GM18519 (cell line): ENCODE data around the gene GPR84.

Experiments used
- ATAC-seq: cut with Tn5 transposase; IDR thresholded peaks from one replicate; pipeline ENCODE4 v1.9.1; 2021; ENCODE audit warnings: mild to moderate bottlenecking, moderate library complexity; ENCODE audit not compliant: unreplicated experiment, low FRiP score

Gene GPR84

GRCh38 chr12:54375259-54375579 is 10.9 kb upstream of the GPR84 start:
- ATAC-seq: no peak

- no peak for ATAC-seq
These were observed 10.4 kb upstream of the GPR84 start for GRCh38 chr12:54374562-54375258.

- ATAC-seq: no peak
These were observed 9.6 kb upstream of the GPR84 start for GRCh38 chr12:54373649-54374561.

- no peak for ATAC-seq
These were observed 8.0 kb upstream of the GPR84 start for GRCh38 chr12:54372113-54372806.

DNA sequence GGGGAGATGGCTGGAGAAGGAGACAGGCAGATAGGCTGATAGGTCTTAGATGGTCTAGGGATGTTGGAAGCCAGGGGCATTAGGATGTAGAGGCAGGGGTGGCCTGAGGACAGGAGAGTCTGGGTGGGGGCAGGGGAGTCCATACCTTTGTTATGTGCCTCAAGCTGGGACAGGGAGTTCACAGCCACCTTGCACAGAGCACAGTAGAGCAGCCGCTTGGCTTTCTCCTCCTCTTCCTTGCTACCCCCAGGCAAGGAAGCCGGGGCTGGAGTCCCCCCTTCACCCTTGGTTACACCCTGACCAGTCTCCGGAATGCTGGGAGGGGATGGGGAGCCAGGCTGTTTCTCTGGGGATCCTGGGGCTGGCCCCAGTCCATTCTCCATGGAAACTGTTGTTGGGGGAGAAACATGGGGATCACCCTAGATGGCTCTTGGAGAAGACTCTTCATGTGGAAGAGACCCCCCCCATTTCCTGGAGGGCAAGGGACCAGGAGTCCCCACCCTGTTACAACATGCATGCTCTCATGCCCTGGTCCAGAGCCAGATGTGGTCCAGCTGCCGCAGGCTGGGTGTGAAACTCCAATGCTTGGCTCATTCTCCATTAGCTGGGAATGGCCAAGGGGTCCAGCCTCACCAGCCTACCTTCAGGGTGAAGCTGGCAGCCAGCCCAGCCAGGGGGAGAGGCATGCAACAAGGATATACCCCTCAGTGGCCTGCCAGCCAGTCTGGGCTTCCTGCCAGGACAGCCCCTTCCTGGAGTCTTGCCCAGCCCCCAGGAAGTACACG is 7.2 kb upstream of the GPR84 start:
- no peak for ATAC-seq

- no peak for ATAC-seq
These were observed 6.0 kb upstream of the GPR84 start for GRCh38 chr12:54370171-54370730.

GRCh38 chr12:54369597-54370131 is 5.4 kb upstream of the GPR84 start:
- no peak for ATAC-seq

DNA sequence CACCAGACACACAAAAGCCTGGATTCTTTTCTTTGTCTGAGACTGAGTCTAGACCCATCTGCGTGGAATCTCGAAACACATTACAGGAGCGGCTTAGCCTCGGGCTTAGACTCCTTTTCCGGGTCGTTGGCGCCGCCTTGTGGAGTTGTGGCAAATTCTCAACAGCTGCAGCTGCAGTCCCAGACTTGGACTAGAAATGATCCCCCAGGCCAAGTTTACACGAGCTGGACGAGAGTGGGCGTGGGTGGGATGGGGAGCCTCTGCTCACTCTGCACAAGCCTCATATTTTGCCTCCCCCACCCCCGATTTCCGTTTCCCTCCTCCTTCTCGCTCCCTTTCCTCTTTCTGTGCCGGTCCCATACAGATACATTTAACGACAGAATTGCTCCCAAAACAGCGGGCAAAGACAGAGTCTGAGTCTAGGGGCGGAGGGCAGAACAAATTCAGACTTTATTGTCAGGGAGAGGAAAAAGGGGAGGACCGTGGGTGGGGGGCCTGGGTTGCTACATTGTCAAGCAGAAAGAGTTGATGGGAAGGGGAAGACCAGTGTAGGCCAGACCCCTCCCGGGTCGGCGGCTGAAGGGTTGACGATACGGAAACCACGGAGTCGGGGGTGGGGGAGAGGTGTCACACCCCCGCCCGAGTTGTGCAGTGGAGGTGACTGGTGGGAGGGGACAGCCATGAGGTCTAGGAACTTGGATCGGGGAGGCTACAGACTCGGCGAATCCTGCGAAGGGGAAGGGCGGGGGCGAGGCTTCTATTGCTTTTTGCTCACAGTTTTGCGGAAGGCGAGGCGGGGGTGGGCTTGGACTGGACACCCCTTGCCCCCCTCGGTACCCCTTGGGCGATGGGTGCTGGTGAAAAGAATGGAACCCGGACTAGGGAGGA is 4.7 kb upstream of the GPR84 start:
- peak; percentile 62 for ATAC-seq

- ATAC-seq: no peak
These were observed 3.9 kb upstream of the GPR84 start for GRCh38 chr12:54368025-54368708.

DNA sequence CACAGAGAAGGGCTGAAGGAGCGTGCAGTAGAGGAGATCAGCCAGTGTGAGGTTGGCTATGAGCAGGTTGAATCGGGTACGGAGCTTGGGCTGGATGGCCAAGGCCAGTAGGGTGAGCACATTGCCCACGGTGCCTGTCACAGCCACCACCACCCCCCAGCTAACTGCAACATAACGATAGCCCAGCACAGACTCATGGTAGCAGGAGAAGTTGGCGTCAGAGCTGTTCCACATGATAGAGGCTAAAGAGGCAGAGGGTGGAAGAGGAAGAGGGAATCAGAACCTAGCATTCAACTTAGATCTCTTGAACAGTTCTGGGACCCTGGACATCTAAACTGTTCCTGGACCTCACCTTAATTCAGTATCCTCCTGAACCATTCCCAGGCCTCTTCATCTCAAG is 668 bp downstream of the GPR84 start:
- ATAC-seq: no peak

DNA sequence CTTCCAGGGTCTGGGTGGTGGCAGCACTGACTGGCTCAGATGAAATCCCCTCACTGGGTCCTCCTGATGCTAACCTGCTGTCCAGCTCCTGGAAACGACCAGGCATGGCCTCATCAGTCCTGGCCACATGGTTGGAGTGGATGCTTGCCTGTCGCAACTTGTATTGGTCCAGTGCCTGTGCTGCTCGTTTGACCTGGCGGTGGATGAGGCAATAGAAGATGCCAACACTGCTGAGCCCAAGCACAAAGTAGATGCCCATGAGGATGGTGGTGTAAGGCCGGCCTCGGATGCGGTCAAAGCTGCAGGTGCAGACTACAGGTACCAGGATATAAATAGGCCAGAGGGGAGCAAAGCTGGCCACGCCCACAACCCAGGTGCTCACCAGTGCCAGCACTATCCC is 1.2 kb downstream of the GPR84 start:
- ATAC-seq: no peak

GRCh38 chr12:54360717-54361456 is 3.4 kb downstream of the GPR84 start:
- no peak for ATAC-seq

GRCh38 chr12:54359762-54360351 is 4.4 kb downstream of the GPR84 start:
- ATAC-seq: no peak

DNA sequence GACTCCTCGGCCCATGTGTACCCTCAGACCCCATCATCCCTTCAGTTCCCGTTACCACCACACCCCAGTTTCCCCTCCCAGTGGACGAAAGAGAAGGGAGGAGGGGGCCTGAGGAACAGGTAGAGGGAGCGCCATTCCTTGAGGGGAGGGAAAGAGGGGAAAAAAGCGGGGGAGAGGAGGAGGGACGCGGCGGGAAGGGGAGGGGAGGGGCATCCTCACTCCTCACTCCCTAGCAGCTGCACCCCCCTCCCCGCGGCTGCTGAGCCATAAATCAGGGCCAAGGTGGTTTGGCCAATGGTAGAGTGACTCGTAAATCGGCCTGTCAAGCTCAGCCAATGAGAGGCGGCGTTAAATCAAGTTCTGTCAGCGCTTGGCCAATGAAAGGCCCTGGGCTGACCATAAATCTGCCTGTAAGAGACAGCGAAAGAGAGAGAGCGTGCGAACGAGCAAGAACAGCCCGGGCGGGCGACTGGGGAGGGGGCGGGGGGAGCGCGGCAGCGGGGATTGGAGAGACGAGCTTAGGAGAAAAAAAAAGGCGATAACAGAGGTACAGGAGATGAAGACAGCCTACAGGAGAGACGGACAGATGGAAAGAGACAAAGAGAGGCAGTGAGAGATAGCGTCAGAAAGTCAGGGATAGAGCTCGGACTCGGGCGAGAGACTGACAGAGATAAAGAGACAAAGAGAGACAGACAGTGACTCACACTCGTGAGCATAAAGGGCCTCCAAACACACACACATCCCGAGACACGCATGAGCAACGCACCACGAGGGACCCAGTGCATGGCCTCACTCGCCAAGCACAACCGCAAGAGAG is 5.1 kb downstream of the GPR84 start:
- ATAC-seq: peak; percentile 91

DNA sequence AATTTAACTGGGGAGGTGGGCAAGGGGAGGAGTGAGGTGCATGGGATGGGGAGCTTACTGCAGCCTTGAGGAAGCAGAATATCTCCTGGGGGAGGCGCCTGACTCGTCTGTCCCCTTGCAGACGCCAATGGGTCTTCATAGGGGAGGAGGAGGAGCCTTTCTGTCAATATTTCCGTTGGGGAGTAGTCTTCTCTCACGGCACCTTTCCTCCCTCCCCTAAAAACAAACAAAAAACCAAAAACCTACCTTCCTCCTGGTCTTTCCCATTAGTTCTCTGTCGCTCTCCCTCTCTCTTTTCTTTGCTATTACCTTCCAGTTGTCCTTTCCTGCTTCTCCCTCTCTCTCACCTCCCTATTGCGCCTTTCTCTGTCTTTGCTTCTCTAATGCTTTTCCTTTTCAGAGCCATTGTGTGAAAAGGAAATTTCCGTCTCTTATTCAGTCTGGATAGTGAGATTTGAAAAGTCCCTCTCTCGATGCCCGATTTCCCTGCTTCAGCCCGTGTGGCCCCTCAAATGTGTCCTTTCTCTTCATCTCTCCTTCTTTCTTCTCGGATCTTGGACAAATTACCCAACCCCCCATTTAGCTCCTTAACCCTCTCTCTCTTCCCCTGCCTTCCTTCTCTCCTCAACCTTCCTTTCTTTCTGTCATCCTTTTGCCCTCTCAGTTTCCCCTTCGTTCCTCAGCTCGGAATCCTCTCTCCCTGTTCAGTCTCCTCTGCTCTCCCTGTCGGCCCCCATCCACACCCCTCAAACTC is 5.9 kb downstream of the GPR84 start:
- ATAC-seq: no peak
